HepG2 (cell line): Measurements from ENCODE around the gene PIWIL1.

Experiments
- CBX5 ChIP-seq: sonication (generic); formaldehyde crosslinking; IDR thresholded peaks from 2 replicates; pipeline ENCODE4 v1.4.0; 2020; ENCODE audit warnings: missing genetic modification reagents, borderline replicate concordance
- CTCF ChIP-seq: sonication (generic); formaldehyde crosslinking; IDR thresholded peaks from 2 replicates; pipeline ENCODE4 v1.5.0; 2020; ENCODE audit warnings: mild to moderate bottlenecking, missing genetic modification reagents, moderate library complexity
- TAF15 ChIP-seq: fragments of 200-400 bp; formaldehyde crosslinking; IDR thresholded peaks from one replicate; pipeline ENCODE4 v1.6.1; 2018; ENCODE audit warnings: mild to moderate bottlenecking, low read depth, low read length; ENCODE audit not compliant: poor library complexity, severe bottlenecking

GRCh38 chr12:130351326-130351725, 13.6 kb downstream of the PIWIL1 start:
- no peak for TF ChIP-seq TAF15
- no peak for TF ChIP-seq CBX5
- TF ChIP-seq CTCF (CRISPR knock-in tag), result no peak
